Endometrium (tissue), 2 donors: Measurements from ENCODE around the gene DYSF.

Experiments
- FAIRE-seq: peaks from 2 replicates; lab custom pipeline; 2012; peaks lifted over from hg19 to GRCh38; lab: Jason Lieb, UNC
- donor health status: control.
- donor health status: control.

The DYSF gene

GRCh38 chr2:71615767-71616730, 162.7 kb downstream of the DYSF start:
- FAIRE-seq = no peak

GRCh38 chr2:71617266-71617665, 163.9 kb downstream of the DYSF start:
- no peak for FAIRE-seq

- no peak for FAIRE-seq
Measured at GRCh38 chr2:71618327-71619113, 165.2 kb downstream of the DYSF start.

GRCh38 chr2:71619230-71619741, 165.9 kb downstream of the DYSF start:
- no peak for FAIRE-seq

- no peak for FAIRE-seq
Measured at GRCh38 chr2:71620116-71620515, 166.8 kb downstream of the DYSF start.

- FAIRE-seq = no peak
Measured at GRCh38 chr2:71620851-71621251, 167.5 kb downstream of the DYSF start.

GRCh38 chr2:71629273-71629672, 175.9 kb downstream of the DYSF start:
- no peak for FAIRE-seq

GRCh38 chr2:71629771-71630453, 176.6 kb downstream of the DYSF start:
- FAIRE-seq = no peak

- no peak for FAIRE-seq
Measured at GRCh38 chr2:71630454-71631328, 177.3 kb downstream of the DYSF start.

GRCh38 chr2:71631411-71631931, 178.1 kb downstream of the DYSF start:
- no peak for FAIRE-seq

GRCh38 chr2:71633086-71633485, 179.7 kb downstream of the DYSF start:
- no peak for FAIRE-seq

- FAIRE-seq = no peak
Measured at GRCh38 chr2:71634567-71634966, 181.2 kb downstream of the DYSF start.

GRCh38 chr2:71635798-71636197, 182.4 kb downstream of the DYSF start:
- FAIRE-seq = no peak

- no peak for FAIRE-seq
Measured at GRCh38 chr2:71637168-71637567, 183.8 kb downstream of the DYSF start.

- FAIRE-seq = no peak
Measured at GRCh38 chr2:71637736-71638135, 184.4 kb downstream of the DYSF start.

GRCh38 chr2:71639735-71640134, 186.4 kb downstream of the DYSF start:
- no peak for FAIRE-seq

GRCh38 chr2:71640489-71640888, 187.1 kb downstream of the DYSF start:
- no peak for FAIRE-seq

- FAIRE-seq = no peak
Measured at GRCh38 chr2:71643674-71644357, 190.5 kb downstream of the DYSF start.

GRCh38 chr2:71646028-71646427, 192.7 kb downstream of the DYSF start:
- FAIRE-seq = no peak

- FAIRE-seq = no peak
Measured at GRCh38 chr2:71647356-71647755, 194.0 kb downstream of the DYSF start.
